HuH-7 (cell line): ENCODE data around the gene GRHPR.
"Not testable (repeated sequence)": the region's sequence is repeated elsewhere in the genome, so short reads cannot be mapped to it uniquely, and the experiment has no call there.

Source experiments
- DNase-seq: peaks from one replicate; pipeline ENCODE4 v3.0.0; 2011; ENCODE audit warnings: low spot score

Gene GRHPR

GRCh38 chr9:37422289-37423104 is at the start of gene GRHPR:
GRHPR (plus strand) TSS chr9:37422696; CDS start chr9:37422751, 55 bp downstream.
- DNase-seq, result peak; percentile 98

- DNase-seq, result no peak
These were observed 49.7 kb upstream of the GRHPR start for GRCh38 chr9:37372839-37373238.

- no peak for DNase-seq
These were observed 48.9 kb upstream of the GRHPR start for GRCh38 chr9:37373621-37374020.

- DNase-seq, result no peak
These were observed 47.6 kb upstream of the GRHPR start for GRCh38 chr9:37374892-37375291.

GRCh38 chr9:37377688-37378612 is 44.5 kb upstream of the GRHPR start:
- no peak for DNase-seq

GRCh38 chr9:37378613-37379004 is 43.9 kb upstream of the GRHPR start:
- DNase-seq, result no peak

GRCh38 chr9:37379835-37380234 is 42.7 kb upstream of the GRHPR start:
- DNase-seq, result no peak

- no peak for DNase-seq
These were observed 41.9 kb upstream of the GRHPR start for GRCh38 chr9:37380570-37380969.

- DNase-seq, result no peak
These were observed 41.3 kb upstream of the GRHPR start for GRCh38 chr9:37381094-37381741.

- no peak for DNase-seq
These were observed 40.1 kb upstream of the GRHPR start for GRCh38 chr9:37382161-37382981.

GRCh38 chr9:37382982-37383357 is 39.5 kb upstream of the GRHPR start:
- DNase-seq, result no peak

- no peak for DNase-seq
These were observed 39.1 kb upstream of the GRHPR start for GRCh38 chr9:37383393-37383792.

- DNase-seq, result no peak
These were observed 38.4 kb upstream of the GRHPR start for GRCh38 chr9:37383876-37384746.

GRCh38 chr9:37385286-37385685 is 37.2 kb upstream of the GRHPR start:
- no peak for DNase-seq

- DNase-seq, result no peak
These were observed 35.5 kb upstream of the GRHPR start for GRCh38 chr9:37386988-37387387.

- DNase-seq, result peak; percentile 76
These were observed 31.7 kb upstream of the GRHPR start for GRCh38 chr9:37390759-37391158.

- DNase-seq, result no peak
These were observed 30.2 kb upstream of the GRHPR start for GRCh38 chr9:37392272-37392671.

- no peak for DNase-seq
These were observed 27.3 kb upstream of the GRHPR start for GRCh38 chr9:37395229-37395628.

- no peak for DNase-seq
These were observed 26.8 kb upstream of the GRHPR start for GRCh38 chr9:37395663-37396062.

GRCh38 chr9:37397948-37398347 is 24.5 kb upstream of the GRHPR start:
- not testable (repeated sequence) for DNase-seq
